ENCODE measurements around the gene CDK14.

- TF ChIP-seq CTCF (IDR thresholded peaks at IDR 0.05) (no peak), EZH2phosphoT487 (IDR thresholded peaks at IDR 0.05) (no peak)
These were observed 232.5 kb downstream of the CDK14 start for GRCh38 chr7:90828601-90829000.
